Stimulated activated CD4-positive, alpha-beta T cell treated with anti-CD3 and anti-CD28 coated beads, Interleukin-4, amount 100 ng/mL, for 4 hours (primary cell): Measurements from ENCODE around the gene CHST13.

ENCODE experiments used
- DNase-seq, 2 experiments: peaks; one replicate each; pipeline ENCODE4 v3.0.0-alpha.2; 2020

Gene CHST13, protein sequence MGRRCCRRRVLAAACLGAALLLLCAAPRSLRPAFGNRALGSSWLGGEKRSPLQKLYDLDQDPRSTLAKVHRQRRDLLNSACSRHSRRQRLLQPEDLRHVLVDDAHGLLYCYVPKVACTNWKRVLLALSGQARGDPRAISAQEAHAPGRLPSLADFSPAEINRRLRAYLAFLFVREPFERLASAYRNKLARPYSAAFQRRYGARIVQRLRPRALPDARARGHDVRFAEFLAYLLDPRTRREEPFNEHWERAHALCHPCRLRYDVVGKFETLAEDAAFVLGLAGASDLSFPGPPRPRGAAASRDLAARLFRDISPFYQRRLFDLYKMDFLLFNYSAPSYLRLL

GRCh38 chr3:126523745-126524428 lies at the start of gene CHST13:
TSS of gene CHST13 (plus strand) at chr3:126524155. CDS start at chr3:126524333, 178 bp downstream.
- no peak for DNase-seq

- DNase-seq = peak; percentile 35 to 44
Observed at GRCh38 chr3:126474498-126475412, 49.2 kb upstream of the CHST13 start.

DNA sequence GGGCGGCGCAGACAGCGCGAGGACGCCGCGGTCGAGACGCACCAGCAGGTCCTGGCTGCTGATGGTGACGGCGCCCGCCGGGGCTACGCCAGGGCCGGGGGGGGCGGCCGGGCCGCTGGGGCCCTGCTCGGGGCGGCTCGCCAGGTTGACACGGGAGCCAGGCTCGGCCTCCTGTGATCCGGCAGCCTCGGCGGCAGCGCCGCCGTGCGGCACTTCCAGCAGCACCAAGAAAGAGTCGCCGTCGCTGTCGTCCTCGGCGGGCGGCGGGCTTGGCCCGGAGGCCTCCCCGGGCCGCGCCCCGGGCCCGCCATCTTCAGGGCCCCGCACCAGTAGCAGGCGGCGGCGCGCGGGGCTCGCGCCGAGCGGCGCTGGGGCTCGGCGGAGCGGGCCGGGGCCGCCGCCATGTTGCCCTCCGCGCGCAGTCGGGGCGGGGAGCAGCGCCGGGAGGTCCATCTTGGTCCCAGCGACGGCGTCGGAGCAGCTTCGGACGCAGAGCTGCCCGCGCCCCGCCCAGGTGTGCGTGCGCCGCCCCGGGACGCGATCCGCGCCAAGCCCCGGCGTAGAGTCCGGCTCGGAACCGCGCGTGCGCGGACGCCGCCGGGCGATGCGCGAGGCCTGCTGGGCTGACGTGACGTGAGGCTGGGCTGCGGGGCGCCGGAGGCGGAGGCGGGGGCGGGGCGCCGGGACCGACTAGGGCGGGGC lies 48.4 kb upstream of the CHST13 start, which contains the start of gene ZXDC:
Gene ZXDC, minus strand, starts transcription at position 479 of the 702 bp plus-strand sequence. Its CDS starts 26 bp downstream, at position 453.
- DNase-seq = peak; percentile 92 to 95

- no peak for DNase-seq
Observed at GRCh38 chr3:126476166-126477060, 47.5 kb upstream of the CHST13 start.

- DNase-seq = no peak
Observed at GRCh38 chr3:126477061-126477380, 46.9 kb upstream of the CHST13 start.

- DNase-seq = no peak
Observed at GRCh38 chr3:126478581-126479310, 45.2 kb upstream of the CHST13 start.

GRCh38 chr3:126479642-126480041 lies 44.3 kb upstream of the CHST13 start:
- DNase-seq = no peak

DNA sequence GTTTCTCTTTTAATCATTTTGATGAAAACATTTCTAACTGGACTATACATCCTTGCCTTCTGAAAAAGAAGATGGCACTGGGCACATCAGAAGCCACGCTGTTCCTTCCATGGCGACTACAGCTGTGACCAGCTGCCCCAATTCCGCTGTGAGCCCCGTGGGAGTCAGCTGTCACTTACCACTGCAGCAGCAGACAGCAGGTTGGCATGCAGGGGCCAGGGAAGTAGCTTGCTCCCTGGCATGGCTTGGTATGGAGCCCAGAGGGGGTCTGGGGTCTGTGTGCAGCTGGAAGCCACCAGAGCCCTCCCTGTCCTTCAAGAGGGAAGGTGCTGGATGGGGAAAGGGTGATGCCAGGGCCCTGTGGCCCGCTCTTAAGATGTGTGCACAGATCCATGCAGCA lies 43.7 kb upstream of the CHST13 start:
- no peak for DNase-seq

DNA sequence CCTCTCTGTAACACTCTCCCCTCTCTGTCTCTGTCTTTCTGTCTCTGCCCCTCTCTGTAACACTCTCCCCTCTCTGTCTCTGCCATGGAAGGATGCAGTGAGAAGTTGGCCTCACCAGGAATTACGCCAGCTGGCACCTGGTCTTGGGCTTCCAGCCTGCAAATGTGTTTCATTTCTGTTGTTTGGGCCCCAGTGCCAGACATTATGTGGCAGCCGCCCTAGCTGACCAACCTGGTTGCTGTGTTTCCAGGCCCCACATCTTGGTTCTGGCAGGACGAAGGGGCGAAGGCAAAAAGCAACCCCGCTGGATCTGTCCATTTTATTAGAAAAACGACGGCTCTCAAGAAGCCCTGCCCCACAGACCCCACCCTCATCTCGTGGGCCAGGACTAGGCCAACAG lies 43.1 kb upstream of the CHST13 start:
- no peak for DNase-seq

DNA sequence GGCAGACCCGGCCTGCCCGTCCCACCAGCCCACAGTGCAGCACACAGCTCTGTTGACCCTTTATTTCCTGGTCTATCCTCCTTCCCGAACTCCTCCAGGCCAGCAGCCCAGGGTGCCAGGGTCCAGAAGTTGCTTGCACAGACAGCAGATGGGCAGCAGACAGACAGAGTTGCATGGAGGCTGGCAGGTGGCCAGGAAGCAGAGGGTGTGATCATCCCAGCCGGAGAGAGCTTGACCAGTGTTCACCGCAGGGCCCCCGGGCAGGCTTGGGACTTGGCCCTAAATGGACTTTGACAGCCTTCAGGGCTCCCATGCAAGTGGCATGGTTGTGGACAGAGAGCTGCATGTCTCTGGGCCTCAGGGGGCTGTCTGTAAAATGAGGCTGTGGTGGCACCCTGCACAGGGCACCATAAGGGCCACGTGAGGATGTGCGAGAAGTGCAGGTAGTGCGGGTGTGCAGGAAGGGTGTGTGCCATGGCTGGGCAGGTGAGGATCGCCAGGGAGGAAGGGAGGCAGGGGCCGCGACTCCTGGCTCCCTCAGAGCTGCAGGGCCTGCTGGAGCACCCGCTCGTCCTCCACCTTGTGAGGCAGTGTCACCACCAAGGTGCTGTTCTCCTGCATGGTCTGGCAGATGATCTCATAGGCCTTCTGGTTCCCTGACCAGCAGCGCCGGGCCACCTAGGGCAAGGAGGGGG lies 42.0 kb upstream of the CHST13 start:
- DNase-seq = no peak

- DNase-seq = no peak
Observed at GRCh38 chr3:126482503-126483255, 41.3 kb upstream of the CHST13 start.

- DNase-seq = no peak
Observed at GRCh38 chr3:126483321-126483761, 40.6 kb upstream of the CHST13 start.

GRCh38 chr3:126484148-126484547 lies 39.8 kb upstream of the CHST13 start:
- DNase-seq = no peak

DNA sequence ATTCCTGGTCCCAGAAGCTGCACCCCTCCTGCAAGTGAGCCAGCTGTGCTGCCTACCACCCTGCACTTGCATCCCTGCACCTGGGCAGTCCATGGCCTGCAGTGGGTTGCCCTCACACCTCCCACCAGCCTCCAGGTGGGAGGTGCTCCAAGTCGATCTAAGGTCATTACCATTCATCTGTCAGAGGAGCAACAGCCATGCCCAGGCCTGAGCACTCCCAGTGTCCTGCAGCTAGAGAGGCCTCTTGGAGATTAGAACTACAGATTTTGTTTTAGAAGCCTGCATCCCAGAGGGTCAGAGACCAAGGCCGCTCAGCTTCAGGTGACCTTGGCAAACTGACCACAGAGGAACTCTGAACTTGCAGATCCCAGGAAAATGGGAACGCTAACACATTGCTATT lies 39.3 kb upstream of the CHST13 start:
- no peak for DNase-seq

DNA sequence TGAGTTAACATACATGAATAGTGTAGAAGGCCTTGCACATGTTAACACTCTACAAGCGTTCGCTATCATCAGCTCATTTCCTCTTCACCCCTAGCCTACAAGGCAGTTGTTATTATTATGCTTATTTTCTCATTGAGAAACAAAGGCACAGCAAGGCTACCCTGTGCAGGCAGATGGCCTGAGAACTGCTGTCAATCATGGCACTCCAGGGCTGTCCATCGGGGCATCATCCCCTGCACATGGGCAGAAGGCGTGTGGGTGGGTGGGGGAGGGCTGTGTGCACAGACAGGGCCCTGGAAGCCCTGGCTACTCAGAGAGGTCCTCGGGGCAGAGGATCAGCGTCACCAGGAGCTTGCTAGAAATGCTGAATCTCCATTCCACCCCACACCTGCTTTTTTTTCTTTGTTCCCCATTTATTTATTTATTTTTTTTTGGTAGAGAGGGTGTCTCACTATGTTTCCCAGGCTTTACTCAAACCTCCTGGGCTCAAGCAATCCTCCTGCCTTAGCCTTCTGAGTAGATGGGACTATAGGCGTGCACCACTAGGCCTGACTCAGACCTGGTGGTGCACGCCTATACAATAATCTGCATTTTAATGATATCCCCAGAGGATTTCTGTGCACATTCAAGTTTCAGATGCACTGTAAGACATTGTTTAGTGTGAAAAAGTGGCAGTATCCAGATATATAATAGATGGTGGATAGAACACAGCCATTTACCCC lies 38.6 kb upstream of the CHST13 start:
- DNase-seq = no peak

GRCh38 chr3:126485956-126486355 lies 38.0 kb upstream of the CHST13 start:
- no peak for DNase-seq

DNA sequence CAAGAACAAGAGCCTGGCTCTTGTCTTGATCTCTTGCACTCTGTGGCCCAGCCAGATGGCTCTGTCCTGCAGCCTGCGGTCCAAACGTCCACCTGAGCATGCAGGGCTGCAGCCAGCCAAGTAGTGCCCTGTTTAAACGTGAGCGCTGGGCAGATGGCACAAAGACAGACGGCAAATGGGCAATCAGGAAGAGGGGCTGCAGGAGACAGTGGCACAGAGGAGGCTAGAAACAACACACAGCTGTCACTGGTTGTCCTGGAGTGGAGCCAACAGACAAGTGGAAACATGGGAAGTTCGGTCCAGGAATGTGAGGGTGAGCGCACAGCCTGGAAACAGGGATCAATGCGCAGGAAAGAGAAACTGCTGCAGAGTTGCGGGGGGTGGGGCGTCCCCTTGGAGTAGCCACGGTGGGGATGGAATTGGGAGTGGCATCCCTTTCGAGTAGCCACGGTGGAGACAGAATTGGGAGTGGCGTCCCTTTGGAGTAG lies 37.6 kb upstream of the CHST13 start:
- DNase-seq = no peak

DNA sequence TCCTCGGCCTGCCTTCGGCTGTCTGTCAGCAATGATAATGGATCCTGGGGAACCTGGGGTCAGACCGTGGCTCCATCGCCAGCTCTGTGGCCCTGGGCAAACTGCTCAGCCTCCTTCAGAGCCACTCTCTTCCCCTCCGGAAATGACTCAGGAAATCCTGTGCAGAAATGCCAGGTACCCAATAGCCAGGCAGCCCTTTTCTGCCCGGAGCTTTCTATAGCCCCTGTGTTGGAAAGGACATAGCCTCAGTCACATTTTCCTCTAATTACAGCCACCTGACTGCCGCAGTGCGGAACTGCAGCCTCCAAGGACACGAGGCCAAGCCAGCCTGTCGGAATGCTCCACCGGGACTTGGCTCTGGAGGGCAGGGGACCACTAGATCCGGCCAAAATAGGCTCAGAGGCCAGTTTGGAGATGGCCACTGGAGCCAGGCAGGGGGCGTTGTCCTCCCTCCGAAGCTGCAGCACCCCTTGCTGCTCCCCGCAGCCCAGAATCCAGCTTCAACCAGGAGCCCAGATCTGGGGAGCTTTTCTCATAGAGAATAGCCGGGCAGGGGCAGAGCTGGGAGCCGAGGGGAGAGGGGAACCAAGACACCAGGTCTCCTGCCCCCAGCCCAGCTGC lies 36.7 kb upstream of the CHST13 start:
- DNase-seq = no peak
